Activated CD8-positive, alpha-beta memory T cell treated with anti-CD3 and anti-CD28 coated beads, Interleukin-2, amount 50 U/mL, for 24 hours (primary cell): ENCODE measurements around the gene PAPPA.

ENCODE experiments used
- DNase-seq: peaks from one replicate; pipeline ENCODE4 v3.0.0-alpha.2; 2020; ENCODE audit errors: extremely low read depth

The PAPPA gene

GRCh38 chr9:116153765-116154333 is at the start of gene PAPPA:
Gene PAPPA, plus strand, starts transcription at chr9:116153791. Its CDS starts 382 bp downstream, at chr9:116154173.
- DNase-seq: no peak

DNA sequence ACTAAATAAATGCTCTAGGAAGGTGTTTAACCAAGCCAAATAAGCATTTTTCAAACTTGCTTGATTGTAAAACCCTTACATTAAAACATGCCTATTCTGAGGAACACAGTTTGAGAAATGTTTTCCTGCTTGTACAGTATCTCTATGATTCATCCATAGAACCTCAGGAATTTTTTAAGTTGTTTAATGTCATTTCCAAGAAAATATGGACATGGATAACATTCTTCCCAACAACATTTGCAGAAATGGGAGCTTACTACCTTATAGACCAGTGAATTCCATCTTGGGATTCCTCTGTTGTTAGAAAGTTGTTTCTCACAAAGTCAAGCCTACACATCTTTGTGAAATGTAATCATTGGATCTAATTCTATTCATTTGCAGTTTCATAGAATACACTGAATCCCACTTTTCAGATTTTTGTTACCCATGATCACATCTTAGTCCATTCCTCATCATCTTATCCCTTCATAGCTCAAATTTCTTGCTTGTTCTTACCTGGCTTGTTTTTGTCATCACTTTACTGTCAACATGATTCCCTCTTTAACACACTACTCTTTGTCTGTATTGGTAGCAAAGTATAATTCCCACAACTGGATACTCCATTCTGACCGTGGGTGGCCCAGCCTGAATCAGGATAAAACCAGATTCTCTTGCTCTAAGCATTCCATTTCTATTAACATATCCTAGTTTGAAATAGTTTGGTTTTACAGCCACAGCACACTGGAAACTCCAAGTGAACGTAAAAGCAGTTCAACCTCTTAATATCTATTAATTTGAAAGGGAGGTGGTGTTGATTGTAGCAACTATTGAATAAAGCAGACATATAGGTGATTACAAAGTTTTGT is 49.4 kb upstream of the PAPPA start:
- DNase-seq: no peak

GRCh38 chr9:116112236-116112635 is 41.4 kb upstream of the PAPPA start:
- no peak for DNase-seq

DNA sequence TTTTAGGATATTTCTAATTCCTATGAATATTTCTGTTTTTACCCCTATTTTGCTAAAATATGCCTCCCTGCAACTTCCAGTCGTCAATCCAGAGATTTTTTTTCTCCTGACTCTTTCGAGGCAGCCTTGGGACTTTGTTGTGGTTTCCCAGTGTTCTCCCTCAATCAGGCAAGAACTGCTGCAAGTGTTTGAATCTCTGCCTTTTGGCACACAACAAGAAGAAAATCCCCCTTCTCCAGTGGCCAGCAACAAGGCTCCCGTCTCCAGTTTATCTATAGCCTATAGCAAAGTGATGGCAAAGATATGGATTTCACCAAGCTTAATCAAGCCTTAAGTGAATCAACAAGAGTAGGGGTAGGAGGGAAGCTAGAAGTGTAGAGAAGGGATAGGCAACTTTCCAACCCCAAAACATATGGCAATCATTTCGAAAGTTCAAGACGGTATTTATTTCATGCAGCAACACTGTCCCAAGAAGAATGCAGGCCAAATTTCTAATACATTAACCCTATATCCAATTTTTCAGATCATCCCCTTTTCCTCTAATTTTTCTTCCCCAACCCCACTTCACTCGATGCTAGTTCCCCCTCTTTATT is 37.7 kb upstream of the PAPPA start:
- no peak for DNase-seq

GRCh38 chr9:116116393-116116792 is 37.2 kb upstream of the PAPPA start:
- no peak for DNase-seq

GRCh38 chr9:116123171-116123570 is 30.4 kb upstream of the PAPPA start:
- DNase-seq: no peak

GRCh38 chr9:116124472-116125040 is 29.0 kb upstream of the PAPPA start:
- DNase-seq: no peak

- no peak for DNase-seq
These were observed 20.4 kb upstream of the PAPPA start for GRCh38 chr9:116133163-116133562.

DNA sequence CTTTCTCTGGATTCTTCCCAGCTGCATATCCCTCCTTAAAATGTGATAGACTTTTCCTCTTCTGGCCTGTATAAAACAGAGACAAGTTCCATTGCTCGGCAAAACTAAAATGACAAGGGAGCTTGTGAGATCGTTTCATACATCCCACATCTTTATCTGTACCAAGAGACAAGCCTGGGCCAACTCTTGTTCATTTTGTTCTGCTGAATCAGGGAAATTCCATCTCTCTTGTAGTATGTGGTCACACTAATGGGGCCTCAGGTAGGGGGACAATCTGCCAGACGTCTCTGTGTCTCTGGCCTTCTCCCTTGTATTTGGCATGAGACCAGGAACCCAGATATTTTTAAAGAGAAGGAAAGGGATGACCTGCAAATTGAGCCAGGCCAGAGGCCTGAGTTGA is 18.6 kb upstream of the PAPPA start:
- no peak for DNase-seq

GRCh38 chr9:116137010-116137409 is 16.6 kb upstream of the PAPPA start:
- no peak for DNase-seq

DNA sequence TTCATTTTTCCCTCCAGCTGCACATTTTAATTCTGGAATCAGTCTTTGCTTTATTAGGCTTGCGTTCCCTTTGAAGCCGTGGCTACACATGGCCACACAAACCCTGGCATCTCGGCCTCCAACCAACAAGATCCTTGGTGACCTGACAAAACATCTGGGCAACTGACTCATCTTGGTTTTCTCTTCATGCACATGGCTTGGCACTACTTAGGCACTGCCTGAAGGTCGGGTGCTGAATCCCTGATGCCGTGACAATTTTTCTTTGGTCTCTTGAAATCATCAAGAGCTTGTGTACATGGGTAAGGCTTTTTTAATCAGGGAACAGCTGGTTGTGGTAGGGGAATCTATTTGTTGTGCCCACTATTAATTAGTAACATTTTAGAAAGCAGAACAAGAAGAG is 16.0 kb upstream of the PAPPA start:
- DNase-seq: no peak

GRCh38 chr9:116141864-116142561 is 11.6 kb upstream of the PAPPA start:
- DNase-seq: no peak

DNA sequence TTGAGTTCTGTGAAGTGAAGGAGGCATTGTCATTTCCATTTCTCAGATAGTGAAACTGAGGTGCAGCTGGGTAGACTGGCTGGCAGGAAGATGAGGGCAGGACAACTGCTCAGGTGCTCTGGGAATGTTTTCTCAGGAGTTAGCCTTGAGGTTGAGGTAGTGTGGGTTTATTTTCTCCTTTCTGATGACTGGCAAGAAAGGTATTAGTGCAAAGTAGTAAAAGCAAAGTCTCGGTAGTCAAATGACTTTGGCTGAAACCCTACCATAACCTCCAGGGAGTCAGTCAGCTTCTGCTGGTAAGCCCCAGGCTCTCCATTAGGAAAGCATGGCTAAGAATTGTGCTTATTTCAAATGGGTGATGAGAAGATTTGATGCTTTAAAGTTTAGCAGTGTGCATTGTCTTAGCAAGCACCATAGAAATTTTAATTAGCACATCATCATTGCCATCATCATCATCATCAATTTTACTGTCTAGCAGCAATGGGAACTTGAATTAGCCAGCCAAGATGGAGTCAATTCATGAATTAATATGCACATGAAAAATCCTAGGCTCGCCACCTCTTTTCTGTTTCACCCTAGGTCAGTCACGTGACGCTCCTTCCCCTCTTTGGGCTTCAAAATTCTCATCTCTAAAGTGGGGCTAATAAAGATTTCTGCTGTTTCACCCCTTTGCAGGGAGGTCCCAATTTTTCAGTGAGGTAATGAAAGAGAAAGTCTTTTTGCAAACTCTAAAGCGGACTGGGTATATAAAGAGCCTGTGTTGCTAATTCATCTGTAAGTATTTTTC is 10.7 kb upstream of the PAPPA start:
- DNase-seq: no peak

GRCh38 chr9:116144038-116144437 is 9.6 kb upstream of the PAPPA start:
- DNase-seq: no peak

GRCh38 chr9:116144555-116144954 is 9.0 kb upstream of the PAPPA start:
- no peak for DNase-seq

GRCh38 chr9:116145036-116145435 is 8.6 kb upstream of the PAPPA start:
- no peak for DNase-seq

- no peak for DNase-seq
These were observed 5.8 kb upstream of the PAPPA start for GRCh38 chr9:116147821-116148220.

GRCh38 chr9:116149844-116150243 is 3.7 kb upstream of the PAPPA start:
- DNase-seq: no peak

GRCh38 chr9:116151199-116151598 is 2.4 kb upstream of the PAPPA start:
- DNase-seq: no peak

- no peak for DNase-seq
These were observed 1.6 kb upstream of the PAPPA start for GRCh38 chr9:116151966-116152381.

DNA sequence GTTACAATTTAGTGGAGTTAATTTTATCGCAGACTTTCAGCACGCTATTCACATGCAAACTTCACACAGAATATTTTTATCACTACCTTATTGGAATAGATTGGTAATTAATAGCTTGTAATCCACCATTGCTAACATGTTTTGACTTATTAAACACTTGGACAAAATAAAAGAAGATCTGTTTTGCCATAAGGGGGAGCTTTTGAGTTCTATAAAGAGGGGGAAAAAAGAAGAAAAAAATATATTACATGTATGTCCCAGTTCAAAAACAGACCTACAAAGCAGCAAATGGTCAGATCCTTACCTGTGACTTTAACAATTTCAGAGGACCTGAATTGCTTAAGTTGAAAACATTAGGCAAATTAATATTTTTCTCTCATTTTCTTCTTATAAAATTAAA is 1.2 kb upstream of the PAPPA start:
- no peak for DNase-seq
